ENCODE results near the gene PPA1.

DNA sequence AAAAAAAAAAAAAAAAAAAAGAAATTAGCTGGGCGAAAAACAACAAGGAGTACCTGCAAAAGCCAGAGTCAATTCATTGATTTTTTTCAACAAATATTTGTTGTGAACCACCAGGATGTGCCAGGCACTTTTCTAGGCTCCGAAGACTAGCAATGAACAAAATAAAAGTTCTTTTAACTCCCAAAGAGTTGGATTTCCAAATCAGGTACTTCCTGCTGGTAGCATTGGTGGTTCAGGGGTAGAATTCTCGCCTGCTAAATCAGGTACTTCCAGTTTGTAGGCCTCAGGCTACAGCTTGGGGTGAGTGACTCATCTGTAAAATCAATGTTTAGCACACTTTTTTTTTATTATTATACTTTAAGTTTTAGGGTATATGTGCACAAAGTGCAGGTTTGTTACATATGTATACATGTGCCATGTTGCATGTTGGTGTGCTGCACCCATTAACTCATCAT, 10.9 kb downstream of the PPA1 start:
- TF ChIP-seq, protein P1, sequence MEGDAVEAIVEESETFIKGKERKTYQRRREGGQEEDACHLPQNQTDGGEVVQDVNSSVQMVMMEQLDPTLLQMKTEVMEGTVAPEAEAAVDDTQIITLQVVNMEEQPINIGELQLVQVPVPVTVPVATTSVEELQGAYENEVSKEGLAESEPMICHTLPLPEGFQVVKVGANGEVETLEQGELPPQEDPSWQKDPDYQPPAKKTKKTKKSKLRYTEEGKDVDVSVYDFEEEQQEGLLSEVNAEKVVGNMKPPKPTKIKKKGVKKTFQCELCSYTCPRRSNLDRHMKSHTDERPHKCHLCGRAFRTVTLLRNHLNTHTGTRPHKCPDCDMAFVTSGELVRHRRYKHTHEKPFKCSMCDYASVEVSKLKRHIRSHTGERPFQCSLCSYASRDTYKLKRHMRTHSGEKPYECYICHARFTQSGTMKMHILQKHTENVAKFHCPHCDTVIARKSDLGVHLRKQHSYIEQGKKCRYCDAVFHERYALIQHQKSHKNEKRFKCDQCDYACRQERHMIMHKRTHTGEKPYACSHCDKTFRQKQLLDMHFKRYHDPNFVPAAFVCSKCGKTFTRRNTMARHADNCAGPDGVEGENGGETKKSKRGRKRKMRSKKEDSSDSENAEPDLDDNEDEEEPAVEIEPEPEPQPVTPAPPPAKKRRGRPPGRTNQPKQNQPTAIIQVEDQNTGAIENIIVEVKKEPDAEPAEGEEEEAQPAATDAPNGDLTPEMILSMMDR (conservative IDR thresholded peaks at IDR 0.05; ENCODE audit: low read depth, low read length): no peak
- TF ChIP-seq, protein P2, sequence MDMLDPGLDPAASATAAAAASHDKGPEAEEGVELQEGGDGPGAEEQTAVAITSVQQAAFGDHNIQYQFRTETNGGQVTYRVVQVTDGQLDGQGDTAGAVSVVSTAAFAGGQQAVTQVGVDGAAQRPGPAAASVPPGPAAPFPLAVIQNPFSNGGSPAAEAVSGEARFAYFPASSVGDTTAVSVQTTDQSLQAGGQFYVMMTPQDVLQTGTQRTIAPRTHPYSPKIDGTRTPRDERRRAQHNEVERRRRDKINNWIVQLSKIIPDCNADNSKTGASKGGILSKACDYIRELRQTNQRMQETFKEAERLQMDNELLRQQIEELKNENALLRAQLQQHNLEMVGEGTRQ (IDR thresholded peaks at IDR 0.05; ENCODE audit: low read depth, low read length): no peak
- TF ChIP-seq RAD21 (IDR thresholded peaks at IDR 0.05; ENCODE audit: low read length) (no peak), CEBPB (IDR thresholded peaks at IDR 0.05; ENCODE audit: low read depth, low read length) (no peak), MAFK (IDR thresholded peaks at IDR 0.05; ENCODE audit: low read depth, low read length) (no peak), POLR2A (IDR thresholded peaks at IDR 0.05; ENCODE audit: low read depth, low read length) (no peak), SMC3 (IDR thresholded peaks at IDR 0.05; ENCODE audit: low read depth, low read length) (no peak), BHLHE40 (IDR thresholded peaks at IDR 0.05; ENCODE audit: low read depth, low read length) (no peak), RCOR1 (IDR thresholded peaks at IDR 0.05; ENCODE audit: insufficient replicate concordance, low read length) (no peak), MXI1 (IDR thresholded peaks at IDR 0.05; ENCODE audit: borderline replicate concordance, low read depth, low read length) (no peak), FOS (IDR thresholded peaks at IDR 0.05; ENCODE audit: low read depth, low read length) (no peak), RFX5 (IDR thresholded peaks at IDR 0.05; ENCODE audit: low read depth, low read length) (no peak), NFE2L2 (IDR thresholded peaks at IDR 0.05; ENCODE audit: low read depth, low read length) (no peak)
- TF ChIP-seq, protein P3, sequence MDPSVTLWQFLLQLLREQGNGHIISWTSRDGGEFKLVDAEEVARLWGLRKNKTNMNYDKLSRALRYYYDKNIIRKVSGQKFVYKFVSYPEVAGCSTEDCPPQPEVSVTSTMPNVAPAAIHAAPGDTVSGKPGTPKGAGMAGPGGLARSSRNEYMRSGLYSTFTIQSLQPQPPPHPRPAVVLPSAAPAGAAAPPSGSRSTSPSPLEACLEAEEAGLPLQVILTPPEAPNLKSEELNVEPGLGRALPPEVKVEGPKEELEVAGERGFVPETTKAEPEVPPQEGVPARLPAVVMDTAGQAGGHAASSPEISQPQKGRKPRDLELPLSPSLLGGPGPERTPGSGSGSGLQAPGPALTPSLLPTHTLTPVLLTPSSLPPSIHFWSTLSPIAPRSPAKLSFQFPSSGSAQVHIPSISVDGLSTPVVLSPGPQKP (IDR thresholded peaks at IDR 0.05; ENCODE audit: borderline replicate concordance, low read depth, low read length): no peak

All from IMR-90 (cell line).